Measurements from ENCODE around the gene CTIF.

Gene CTIF

DNA sequence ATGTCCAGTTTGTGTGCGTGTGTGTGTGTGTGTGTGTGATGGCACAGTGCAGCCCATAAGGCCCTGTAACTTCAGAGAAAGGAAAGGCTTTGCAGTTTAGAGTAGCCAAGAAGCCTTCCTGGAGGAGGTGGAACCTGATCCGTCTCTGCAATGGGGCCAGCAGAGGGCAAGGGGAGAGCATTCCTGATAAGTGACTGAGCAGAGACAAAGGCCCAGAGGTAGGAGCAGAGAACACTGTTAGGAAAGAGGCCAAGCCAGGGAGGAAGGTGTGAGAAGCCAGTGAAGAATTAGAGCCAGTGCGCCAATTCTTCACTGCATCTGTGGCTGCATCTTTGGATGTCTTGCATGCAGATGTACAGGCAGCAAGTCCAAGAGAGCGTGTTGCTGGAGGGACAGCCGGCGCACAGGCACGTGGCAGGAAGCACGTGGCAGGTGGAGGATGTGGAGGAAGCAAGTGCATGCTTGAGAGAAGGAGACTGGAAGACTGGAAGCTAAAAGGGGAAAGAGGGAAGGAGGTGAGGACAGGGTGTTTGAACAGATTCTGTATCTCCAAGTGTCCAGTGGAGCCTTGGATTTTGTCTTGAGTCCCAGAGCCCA lies 196.3 kb downstream of the CTIF start:
- peak; percentile 67 for DNase-seq

DNA sequence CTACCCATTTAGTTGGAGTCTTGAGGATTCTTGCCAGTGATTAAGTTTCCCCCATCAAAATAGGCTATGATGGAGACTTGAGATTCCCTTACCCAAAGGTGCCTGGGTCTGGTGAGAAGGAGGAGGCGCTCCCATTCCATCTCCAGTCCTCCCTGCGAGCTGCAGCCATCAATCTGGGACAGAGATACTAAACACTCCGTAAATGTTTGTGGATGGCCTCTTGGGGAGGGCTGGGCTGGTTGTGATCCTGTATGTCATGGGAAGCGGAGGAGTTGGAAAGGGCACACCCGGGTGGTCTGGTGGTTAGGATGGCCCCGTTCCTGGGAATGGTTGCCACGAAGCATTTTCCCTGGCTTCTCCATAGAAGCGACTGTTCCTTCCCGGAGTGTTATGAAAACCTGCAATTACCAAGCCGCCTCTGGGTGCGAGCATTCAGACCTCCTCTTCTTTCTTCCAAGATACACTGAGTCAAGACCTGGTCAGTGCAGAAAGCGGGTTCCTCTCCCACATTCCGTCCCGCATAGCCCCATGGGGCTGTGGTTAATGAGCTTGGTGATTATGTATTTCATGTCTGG lies 196.9 kb downstream of the CTIF start:
- no peak for DNase-seq

DNA sequence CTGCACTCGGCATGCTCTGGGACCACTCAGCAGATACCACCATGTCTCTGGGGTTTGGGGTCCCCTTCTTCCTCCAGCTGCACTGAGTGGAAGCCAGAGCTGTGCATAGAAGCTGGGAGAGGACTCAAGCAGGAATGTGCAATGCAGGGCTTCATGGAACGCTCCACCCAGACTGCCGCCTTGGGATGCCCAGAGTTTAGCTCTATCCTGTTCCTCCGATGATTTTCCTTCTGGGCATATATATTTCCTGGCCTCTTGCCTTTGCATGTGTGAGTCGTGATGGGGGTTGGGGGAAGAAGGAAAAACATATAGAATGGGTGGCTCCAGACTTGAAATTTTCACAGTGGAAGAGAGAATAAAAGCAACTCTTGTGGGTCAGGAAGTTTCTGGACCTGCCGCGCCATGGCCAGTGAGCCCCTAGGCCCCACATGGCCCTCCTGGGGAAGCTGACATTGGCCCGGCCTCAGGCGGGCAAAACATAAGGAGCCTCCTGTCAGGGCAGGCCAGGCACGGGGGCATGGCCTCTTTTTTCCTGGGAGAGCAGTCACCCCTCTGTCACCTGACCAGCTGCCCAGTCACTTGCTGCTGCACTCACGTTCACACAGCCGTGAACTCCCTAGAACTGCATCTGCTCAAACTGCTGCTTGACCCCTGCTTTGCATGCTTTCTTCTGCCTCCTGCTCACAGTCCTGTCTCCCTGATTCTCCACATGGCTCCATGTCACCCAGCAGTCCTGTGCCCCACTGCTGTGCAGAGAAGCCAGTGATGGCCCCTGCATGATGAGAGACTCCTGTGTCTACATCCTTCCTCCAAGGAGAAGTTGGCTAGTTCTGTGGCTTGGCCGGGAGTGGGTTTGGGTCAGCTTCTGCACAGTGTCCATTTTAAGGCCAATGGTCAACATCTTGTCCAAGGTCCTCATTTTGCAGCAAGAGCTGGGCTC lies 197.8 kb downstream of the CTIF start:
- peak; percentile 49 for DNase-seq

DNA sequence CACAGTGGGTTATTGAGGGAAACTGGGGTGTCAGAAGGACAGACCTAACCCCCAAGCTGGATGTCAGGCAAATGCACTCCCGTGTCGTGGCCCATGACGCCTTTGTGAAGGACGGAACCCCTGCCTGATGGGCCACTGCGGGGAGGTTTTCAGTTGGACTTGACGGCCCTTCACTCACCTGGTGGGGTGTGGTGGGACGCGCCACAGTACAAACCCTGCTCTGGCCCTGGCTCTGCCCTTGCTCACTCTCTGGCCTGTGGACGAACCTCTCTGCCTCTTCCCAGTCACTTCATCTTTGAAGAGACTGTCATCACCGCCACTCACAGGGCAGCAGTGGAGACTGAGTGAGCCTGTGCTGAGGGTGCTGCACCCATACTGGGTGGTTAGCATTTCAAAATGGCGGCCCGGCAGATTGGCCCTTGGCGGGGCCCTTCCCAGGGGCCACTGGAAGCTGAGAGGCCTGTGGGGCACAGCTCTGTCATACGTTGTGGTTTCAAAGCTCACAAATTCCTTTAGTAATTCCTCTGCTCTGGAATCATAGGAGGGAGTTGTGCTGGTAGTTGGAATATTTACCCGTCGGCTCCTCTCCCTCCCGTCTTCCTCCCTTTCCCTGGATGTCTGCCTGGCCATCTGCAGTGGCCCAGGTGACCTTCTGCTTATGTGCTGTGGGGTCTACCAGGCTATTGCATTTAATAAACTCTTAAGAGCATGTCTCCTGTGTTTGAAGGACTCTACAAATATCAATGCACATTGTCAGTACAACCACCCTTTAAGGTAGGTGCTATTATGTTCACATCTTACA lies 200.6 kb downstream of the CTIF start:
- DNase-seq = no peak

DNA sequence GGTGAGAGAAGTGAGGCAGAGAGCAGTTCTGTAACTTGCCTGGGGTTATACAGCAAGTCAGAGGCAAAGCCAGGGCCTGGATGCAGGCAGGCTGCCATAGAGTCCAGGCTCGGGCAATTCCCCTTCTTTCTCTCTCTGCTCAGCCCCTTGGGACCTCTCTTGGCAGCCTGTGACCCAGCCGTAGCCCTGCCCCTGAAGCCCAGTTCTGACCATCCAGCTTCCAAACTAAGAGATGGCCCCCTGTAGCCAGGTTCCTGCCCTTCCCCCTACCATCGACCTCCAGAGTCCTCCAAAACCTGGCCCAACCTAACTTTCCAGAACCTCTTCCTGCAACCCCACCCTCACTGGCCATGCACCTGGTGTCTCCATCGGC lies 201.2 kb downstream of the CTIF start:
- no peak for DNase-seq

DNA sequence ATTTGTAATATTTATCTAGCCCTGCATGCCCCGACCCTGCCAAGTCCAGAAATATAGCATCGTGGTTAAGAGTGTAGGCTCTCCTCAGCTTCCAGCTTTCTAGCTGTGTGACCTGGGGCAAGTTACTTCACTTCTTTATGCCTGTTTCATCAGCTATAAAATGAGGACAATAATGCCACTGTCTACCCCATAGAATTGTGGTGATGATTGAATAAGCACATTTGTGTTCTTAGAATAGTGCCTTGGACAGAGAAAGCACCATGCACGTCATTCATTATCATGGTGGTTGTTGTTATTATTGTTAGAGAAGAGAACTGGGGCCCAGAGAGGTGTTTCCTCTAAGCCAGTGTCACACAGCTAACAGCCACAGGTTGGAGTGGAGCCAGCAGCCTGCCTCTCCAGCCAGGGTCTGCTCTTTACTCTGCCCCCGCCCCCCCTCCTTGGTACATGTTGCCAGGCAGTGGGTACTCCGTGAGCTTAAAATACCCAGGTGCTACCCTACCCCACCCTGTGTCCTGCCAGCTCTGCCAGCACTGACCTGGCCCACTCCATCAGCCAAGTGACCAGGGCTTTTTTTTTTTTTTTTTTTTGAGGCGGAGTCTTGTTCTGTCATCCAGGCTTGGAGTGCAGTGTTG lies 202.1 kb downstream of the CTIF start:
- DNase-seq = no peak

DNA sequence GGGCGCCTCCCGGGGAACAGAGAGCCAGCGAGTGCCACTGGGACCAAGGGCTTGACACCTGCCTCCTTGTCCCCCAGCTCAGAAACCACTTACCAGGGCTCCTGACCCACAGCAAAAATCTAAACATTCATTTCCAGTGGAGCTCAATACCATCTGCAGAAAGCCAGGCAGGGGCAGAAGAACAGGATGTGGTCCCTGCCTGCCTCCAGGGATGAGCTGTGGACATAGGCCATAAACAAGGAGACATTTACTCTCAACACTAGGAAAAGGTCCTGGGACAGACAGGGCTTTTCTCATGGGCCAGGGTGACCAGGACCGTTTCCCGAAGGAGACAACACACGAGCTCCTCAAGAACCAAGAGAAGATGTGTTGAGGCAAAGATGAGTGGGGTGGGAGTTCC lies 203.0 kb downstream of the CTIF start:
- no peak for DNase-seq

DNA sequence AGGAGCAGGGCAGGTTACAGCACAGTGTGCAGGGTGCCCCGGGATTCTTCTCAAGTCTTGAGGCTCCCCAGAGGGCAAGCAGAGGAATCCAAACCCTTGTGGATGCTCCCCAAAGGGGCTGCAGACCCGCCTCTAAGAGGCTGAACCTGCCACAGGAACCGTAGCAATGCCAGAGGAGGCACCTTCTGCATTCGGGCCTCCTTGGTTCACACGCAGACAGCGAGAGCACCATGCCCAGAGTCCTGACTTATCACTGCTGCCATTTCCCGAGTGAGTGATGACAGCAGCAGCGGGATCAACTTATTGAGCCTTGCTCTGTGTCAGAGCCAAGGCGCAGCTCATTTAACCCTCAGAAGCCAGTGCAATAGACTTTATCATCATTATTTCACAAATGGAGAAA lies 203.5 kb downstream of the CTIF start:
- DNase-seq = no peak

DNA sequence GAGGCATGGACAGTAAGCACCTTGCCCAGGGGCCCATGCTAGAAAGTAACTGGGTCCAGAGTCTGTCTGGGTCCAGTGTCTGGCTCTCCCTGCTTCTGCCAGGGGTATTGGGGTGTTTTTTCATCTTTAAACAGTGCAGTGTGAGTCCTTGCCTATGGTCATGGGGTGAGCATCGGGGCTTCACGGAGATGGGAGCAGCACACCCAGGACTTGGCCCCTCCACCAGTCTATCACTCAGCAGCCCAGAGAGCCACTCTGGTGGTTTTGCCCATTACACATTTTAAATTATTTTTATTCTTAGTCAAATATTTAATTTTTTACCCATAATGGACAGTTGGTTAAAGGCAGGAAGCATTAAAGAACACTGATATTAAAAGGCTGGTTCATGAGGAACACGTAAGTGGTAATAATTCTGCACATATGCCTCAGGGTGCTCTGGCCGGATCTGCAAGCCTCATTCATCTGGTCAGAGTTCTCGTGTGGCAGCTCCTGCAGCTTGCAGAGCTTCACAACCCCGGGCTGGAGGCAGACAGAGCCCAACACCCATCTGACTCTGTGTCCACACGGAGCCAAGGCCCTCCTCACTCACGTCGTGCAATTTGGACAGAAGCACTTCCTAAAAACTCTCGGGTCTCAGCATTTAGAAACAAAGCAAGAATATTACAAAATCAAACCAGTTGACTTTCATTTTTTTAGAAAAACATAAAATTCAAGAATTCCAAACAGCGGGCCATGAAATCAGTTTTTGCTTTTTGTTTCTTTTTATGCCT lies 204.1 kb downstream of the CTIF start:
- peak; percentile 79 for DNase-seq

DNA sequence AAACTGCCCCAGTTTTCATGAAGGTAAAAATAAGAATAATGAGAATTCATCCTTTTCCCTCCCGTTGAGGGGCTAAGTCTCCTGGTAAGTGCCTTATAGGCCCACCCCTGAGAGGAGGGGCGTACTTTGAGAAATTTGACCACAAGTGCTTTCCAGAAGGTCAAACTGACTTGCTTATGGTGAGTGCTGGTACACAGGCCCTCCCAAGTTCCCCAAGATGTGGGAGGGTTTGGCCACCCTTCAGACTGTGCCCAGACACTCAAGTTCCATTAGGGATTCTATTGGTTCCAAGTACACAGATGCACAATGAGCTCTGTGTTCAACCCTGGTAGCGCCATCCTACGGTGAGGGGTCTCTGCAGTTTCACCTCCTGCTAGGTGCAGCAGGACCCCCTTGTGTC lies 205.1 kb downstream of the CTIF start:
- DNase-seq = no peak

DNA sequence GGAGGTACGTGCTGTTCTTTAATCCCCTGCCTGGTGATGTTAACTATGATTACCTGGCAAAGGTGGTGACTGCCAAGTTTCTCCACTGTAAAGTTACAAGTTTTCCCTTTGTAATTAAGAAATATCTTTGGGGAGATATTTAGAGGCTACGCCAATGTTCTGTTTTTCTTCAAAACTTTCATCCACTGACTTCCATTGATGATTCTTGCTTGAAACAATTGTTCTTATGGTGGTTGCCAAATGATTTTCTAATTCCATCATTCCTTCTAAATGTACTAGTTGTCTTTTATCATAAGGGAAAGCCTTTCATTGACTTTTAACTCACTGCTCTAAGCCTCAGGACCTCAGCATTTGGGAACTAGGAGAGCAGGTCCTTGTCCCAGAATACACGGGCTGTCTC lies 206.5 kb downstream of the CTIF start:
- no peak for DNase-seq

DNA sequence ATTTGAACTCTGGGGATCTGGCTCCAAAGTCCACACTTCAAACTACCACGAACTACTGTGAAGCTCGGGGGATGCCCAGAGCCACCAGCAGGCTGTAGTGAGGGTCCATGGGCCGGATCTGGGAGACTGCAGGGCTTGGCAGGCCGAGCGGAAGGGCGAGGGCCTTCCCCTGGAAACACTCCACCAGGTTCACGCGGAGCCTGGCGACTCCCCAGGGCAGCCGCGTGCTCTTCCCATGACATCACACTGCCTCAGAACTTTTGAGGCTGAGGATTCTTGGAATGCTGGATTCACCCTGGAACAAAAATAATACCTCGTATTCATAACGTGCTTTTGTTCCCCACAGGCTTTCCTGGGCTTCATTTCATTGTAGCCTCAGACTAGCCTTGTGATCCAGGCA lies 210.9 kb downstream of the CTIF start:
- DNase-seq = peak; percentile 76

DNA sequence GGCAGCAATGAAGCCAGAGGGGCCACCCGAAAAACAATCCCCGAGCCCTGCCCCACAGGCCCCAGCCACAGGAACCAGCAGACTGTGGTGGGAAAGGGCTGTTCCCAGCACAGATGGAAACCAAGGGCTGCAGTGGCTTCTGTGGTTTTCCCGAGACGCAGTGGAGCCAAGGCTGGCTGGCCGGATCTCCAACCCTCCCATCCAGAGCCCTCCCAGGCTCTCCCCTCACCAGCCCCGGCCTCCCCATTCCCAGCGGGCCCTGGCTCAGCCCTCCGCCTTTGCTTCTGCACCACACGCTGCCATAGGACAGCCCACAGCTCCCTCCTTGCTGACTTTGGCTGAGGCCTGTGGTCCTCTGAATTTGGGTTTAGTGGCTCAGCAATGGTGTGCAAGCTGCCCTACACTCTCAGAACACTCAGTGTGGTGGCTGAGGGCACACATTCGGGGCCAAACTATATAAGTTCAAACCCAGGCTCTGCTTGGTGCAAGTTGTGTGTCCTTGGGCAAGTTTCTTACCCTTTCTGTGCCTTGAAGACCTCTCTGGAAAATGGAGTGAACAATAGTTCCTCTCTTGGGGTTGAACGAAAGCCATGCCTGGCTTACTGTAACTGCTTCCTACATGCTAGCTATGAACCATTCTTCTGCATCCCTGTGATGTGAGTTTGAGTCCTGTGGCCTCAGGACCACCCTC lies 211.8 kb downstream of the CTIF start:
- peak; percentile 61 for DNase-seq

DNA sequence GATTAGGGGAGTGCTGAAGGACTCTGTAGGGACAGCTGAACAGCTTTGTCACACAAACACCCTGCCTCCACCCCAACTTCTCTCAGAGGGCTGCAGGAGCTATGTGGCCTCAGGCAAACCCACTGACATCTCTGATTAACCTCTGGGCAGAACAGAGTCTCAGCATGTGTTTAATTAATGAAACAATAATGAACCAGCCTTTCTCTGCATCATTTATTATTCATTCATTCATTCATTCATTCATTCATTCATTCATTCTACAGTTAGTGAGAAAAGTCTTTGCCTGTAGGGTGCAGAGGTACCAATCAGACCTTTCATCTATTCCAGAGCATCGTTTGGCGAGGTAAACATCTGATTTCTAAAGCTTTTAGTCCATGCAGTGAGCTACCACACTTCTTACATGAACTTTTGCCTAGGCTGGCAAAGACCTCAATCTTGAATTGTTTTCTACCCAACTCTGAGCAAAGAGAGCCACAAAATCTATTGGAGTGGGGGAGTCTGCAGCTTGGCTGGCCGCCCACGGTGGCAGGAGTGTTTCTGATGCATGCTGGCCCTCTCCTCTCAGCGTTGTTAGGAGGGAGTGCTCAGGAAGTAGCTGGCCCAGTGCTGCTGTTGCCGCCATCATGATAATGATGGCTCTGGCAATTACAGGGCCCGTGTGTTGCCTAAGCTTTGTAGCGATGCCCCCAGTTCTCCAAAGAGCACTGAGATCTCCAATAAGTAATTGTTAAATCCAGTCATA lies 213.1 kb downstream of the CTIF start:
- DNase-seq = no peak

DNA sequence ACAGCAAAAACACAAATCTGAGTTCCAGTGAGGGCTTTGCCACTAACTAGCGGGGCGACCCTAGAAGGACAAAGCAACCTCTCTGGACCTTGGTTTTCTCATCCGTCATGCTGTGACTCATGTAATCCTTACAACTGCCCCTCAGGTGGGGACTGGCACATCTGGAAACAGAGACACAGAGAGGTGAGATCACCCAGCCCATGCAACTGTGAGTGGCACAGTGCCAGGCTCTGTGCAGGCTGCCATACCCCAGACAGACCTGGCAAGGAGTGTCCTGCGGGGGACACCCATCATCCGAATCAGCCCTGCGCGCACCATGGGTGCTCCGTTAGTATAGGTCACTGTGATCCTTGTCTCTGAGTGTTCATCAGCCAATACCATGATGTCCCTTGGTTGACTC lies 213.6 kb downstream of the CTIF start:
- DNase-seq = no peak

DNA sequence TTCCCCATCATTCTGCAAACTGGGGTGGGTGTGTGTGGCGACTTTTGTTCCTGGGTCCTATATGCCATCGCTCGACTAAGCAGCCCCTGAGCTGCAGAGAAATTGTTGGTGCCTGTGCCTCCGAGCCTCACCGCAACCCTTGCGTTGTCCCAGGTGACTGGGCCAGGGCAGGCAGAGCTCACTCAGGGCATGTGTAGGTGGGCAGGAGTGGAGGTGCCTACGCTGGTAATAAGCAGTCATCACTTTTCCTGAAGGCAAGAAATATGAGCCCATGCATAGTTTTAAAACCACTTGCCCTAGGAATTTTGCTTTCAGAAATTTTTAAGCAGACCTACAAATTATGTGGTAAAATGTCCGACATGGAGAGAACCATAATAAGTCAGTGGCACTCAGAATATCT lies 214.1 kb downstream of the CTIF start:
- DNase-seq = no peak

DNA sequence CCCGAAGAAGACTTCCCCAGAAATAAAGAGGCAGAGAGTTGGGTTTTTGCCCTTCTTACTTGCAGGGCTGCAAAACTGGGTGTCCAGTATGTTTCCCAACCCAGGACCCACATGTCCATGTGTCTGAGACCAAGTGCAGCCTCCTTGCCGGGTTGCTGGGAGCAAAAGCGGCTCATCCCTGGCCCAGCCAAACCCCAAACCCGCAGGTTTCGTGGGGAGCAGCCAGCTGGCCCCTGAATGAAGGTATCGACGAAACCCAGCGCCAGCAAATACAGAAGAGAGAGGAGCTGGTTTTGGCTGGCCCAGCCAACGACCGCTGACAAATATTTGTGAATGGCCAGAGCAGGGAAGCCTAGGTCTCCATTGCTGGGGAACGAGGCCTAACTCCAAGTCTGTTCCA lies 214.9 kb downstream of the CTIF start:
- DNase-seq = no peak

DNA sequence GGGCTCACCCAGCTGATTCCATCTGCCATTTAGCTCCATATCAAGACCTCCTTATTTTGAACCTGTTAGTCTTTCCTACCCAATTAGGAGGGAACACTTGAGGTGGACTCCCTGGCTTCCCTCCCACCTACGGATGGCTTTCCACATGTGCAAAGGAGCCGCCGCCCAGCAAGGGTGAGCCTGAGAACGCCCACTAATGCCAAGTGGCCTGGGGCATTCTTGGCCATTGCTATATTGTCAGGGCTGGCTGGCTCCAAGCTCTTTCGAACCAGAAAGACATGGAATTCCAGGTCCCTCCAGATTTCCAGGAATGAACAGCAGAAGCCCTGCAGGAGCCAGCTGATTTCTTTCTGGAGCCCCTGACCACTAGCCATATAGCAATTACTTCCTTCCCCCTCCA lies 215.7 kb downstream of the CTIF start:
- no peak for DNase-seq

DNA sequence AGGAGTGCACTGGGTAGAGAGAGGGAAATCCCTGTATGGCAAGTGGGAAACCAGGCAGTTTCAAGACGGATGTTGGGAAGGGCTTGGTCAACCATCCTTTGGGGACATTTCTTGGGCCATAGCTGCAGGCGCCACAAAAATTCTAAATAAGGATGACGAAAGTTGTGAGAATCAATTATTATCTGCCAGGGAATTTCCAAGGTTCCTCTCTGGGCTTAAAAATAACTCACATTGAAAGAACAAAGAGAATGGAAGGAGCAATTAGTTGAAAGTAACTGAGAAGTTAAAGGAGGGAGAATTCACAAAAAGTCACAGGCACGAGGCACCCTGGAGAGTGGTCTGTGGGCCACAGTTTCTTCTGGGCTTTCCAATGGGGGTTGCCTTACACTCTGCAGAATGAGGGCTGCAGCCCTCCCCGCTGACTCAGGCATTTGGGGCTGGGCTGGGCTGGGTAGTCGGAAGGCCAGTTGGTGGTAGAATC lies 216.2 kb downstream of the CTIF start:
- DNase-seq = no peak

DNA sequence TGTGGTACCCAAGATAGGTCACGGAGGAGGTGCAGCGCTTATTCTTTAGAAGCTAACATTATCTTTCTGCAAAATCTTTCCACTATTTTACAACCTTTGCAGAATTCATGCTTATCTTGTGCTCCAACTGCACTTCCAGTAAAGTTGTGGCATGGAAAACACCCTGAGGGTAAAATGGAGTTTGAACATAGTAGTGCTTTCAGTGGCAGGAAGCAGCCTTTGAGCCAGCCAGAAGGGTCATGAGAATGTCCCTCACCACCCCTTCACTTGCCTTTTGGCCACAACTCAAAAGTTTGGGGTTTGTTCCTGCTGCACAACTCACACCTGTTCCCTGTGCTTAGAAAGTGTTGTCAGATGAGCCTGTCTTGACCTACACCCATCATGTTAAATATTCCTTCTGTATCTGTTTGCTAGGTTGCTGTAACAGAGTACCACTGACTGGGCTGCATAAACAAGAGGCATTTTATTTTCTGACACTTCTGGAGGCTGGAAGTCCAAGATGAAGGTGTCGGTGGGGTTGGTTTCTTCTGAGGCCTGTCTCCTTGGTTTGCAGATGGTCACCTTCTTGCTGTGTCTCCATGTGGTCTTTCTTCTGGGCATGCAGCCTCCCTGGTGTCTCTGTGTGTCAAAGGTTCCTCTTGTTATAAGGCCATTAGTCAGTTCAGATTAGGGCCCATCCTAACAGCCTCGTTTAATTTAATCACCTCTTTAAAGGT lies 217.8 kb downstream of the CTIF start:
- DNase-seq = no peak

All from fibroblast of skin of abdomen (primary cell).